SU-DHL-6 (cell line): ENCODE results near the gene MARCKS.

Experiments used
- EZH2phosphoT487 ChIP-seq: fragments of 200-600 bp; sonication (generic), shearing (Covaris generic); conservative IDR thresholded peaks from 2 replicates; pipeline ENCODE4 v1.6.1; 2018; ENCODE audit warnings: mild to moderate bottlenecking, antibody characterized with exemption, low read length, moderate library complexity, mixed read lengths
- TF ChIP-seq, protein P1 (sequence below): fragments of 200-600 bp; sonication (generic); IDR thresholded peaks from one replicate; pipeline ENCODE4 v1.5.1; 2017; ENCODE audit warnings: antibody characterized with exemption, mild to moderate bottlenecking, low read length, moderate library complexity; ENCODE audit not compliant: insufficient read depth, poor library complexity, severe bottlenecking

DNA sequence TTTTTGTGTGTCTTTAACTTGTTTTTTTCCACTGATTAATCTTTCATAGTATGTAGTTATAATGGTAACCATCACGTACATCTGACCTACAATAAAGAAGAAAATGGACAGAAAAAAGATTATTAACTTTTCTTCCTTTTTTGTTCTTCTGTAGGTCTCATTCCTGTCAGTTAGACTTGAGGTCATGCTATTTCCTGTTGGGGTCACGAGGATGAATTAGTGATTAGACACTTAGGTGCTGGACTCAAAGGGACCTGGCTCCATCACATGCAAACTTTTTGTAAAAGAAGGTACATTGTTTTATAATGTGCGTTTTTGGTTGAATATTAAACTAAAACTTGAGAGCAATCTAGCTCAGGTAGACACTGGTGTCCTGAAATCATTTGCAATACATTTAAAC, 14.8 kb downstream of the MARCKS start:
- TF ChIP-seq, protein P1, sequence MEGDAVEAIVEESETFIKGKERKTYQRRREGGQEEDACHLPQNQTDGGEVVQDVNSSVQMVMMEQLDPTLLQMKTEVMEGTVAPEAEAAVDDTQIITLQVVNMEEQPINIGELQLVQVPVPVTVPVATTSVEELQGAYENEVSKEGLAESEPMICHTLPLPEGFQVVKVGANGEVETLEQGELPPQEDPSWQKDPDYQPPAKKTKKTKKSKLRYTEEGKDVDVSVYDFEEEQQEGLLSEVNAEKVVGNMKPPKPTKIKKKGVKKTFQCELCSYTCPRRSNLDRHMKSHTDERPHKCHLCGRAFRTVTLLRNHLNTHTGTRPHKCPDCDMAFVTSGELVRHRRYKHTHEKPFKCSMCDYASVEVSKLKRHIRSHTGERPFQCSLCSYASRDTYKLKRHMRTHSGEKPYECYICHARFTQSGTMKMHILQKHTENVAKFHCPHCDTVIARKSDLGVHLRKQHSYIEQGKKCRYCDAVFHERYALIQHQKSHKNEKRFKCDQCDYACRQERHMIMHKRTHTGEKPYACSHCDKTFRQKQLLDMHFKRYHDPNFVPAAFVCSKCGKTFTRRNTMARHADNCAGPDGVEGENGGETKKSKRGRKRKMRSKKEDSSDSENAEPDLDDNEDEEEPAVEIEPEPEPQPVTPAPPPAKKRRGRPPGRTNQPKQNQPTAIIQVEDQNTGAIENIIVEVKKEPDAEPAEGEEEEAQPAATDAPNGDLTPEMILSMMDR = no peak
- no peak for TF ChIP-seq EZH2phosphoT487
